GM12878 (cell line): ENCODE data around the gene RB1.

Experiments used
- CEBPB ChIP-seq, 2 experiments: fragments of 150-350 bp in 1 of 2; IDR thresholded peaks; 2 replicates each; pipeline ENCODE4 v1.6.1; 2012 to 2014; ENCODE audit warnings: low read depth in 2 of 2, low read length in 2 of 2, borderline replicate concordance in 1 of 2, inconsistent platforms in 1 of 2
- CTCF ChIP-seq, 3 experiments: IDR thresholded peaks in 2 of 3; conservative IDR thresholded peaks in 1 of 3; 2 replicates each; pipeline ENCODE4 v1.5.1; 2011; ENCODE audit warnings: low read depth in 3 of 3, low read length in 3 of 3, mild to moderate bottlenecking in 3 of 3, control low read depth in 2 of 3, moderate library complexity in 2 of 3, inconsistent platforms in 1 of 3, mixed read lengths in 1 of 3; ENCODE audit not compliant: control insufficient read depth in 2 of 3, insufficient read depth in 1 of 3; ENCODE audit errors: extremely low read depth in 1 of 3
- EP300 ChIP-seq, 2 experiments: fragments of 150-350 bp in 1 of 2; IDR thresholded peaks; 2 replicates each; pipeline ENCODE4 v1.6.1; 2011 to 2012; ENCODE audit warnings: low read depth in 2 of 2, low read length in 2 of 2, borderline replicate concordance in 1 of 2, improper control_type of control experiment in 1 of 2, inconsistent platforms in 1 of 2; ENCODE audit not compliant: control insufficient read depth in 1 of 2
- JUND ChIP-seq: IDR thresholded peaks from 2 replicates; pipeline ENCODE4 v1.6.1; 2012; ENCODE audit warnings: low read depth, mild to moderate bottlenecking, low read length, improper control_type of control experiment, moderate library complexity
- MYB ChIP-seq: fragments of 150-350 bp; IDR thresholded peaks from 2 replicates; pipeline ENCODE4 v1.6.1; 2014; ENCODE audit warnings: mild to moderate bottlenecking, low read depth, low read length, borderline replicate concordance
- POLR2A ChIP-seq: IDR thresholded peaks from 2 replicates; pipeline ENCODE4 v1.6.1; 2011; ENCODE audit warnings: low read depth, mild to moderate bottlenecking, low read length
- RBBP5 ChIP-seq: fragments of 200-600 bp; sonication (generic); conservative IDR thresholded peaks from 2 replicates; pipeline ENCODE4 v1.6.1; 2016
- SP1 ChIP-seq: IDR thresholded peaks from one replicate; pipeline ENCODE4 v1.6.1; 2011; ENCODE audit warnings: low read depth, low read length
- TCF12 ChIP-seq: IDR thresholded peaks from 2 replicates; pipeline ENCODE4 v1.6.1; 2011; ENCODE audit warnings: low read depth, mild to moderate bottlenecking, low read length

- TF ChIP-seq POLR2A (no peak), JUND (no peak), CTCF (IDR thresholded peaks at IDR 0.05 in 2 of 3, conservative IDR thresholded peaks at IDR 0.05 in 1 of 3; ENCODE audit: control insufficient read depth in 2 of 3, extremely low read depth in 1 of 3, insufficient read depth in 1 of 3, low read depth in 3 of 3, low read length in 3 of 3) (no peak), RBBP5 (no peak), TCF12 (no peak), MYB (no peak), CEBPB (IDR thresholded peaks at IDR 0.05; ENCODE audit: borderline replicate concordance in 1 of 2, low read depth in 2 of 2, low read length in 2 of 2) (no peak), EP300 (IDR thresholded peaks at IDR 0.05; ENCODE audit: borderline replicate concordance in 1 of 2, control insufficient read depth in 1 of 2, low read depth in 2 of 2, low read length in 2 of 2) (no peak), SP1 (no peak)
Measured at GRCh38 chr13:48380581-48380980, 77.0 kb downstream of the RB1 start.
